Prostate gland (tissue), 2 donors: ENCODE results near the gene UQCRC2. TPM values are rescaled to one million over a fixed set of nuclear protein-coding genes. Genes with fewer than 3 reads are reported as not detected.

Source experiments
- DNase-seq: peaks from one replicate; pipeline ENCODE4 v3.0.0-alpha.2; 2019; ENCODE audit warnings: low spot score
- H3K27ac ChIP-seq, 2 donors: fragments of 200-600 bp; sonication (generic); 2 replicates each; pipeline ENCODE4 v1.5.1; 2017 to 2019
- H3K27me3 ChIP-seq: fragments of 200-600 bp; sonication (generic); replicated peaks from 2 replicates; pipeline ENCODE4 v1.5.1; 2019; ENCODE audit not compliant: insufficient read depth
- H3K36me3 ChIP-seq, 2 donors: fragments of 200-600 bp; sonication (generic); 1 replicate in 1 of 2; 2 replicates in 1 of 2; pipeline versions ENCODE4 v1.5.1 to v1.8.1; 2017 to 2019
- H3K4me1 ChIP-seq: fragments of 200-600 bp; sonication (generic); replicated peaks from 2 replicates; pipeline ENCODE4 v1.5.1; 2019
- H3K4me3 ChIP-seq, 2 donors: fragments of 200-600 bp; sonication (generic); 2 replicates each; pipeline ENCODE4 v1.5.1; 2017 to 2019
- H3K9me3 ChIP-seq: fragments of 200-600 bp; sonication (generic); 2 replicates; pipeline ENCODE4 v1.5.1; 2017
- CTCF ChIP-seq, 4 experiments: fragments of 200-600 bp in 2 of 4; fragments of 450-650 bp in 2 of 4; sonication (generic) in 2 of 4; IDR thresholded peaks; 1 replicate in 3 of 4; 2 replicates in 1 of 4; pipeline ENCODE4 v1.5.1; 2016 to 2019; ENCODE audit warnings: antibody characterized with exemption in 4 of 4, mild to moderate bottlenecking in 2 of 4, moderate library complexity in 2 of 4
- POLR2A ChIP-seq: fragments of 450-650 bp; IDR thresholded peaks from one replicate; pipeline ENCODE4 v1.6.1; 2016; ENCODE audit warnings: antibody characterized with exemption, mild to moderate bottlenecking
- POLR2AphosphoS5 ChIP-seq: sonication (generic); formaldehyde crosslinking; IDR thresholded peaks from one replicate; pipeline ENCODE4 v1.6.1; 2017; ENCODE audit warnings: antibody characterized with exemption
- WGBS: methylation state at CpG from one replicate; pipeline ENCODE4 v1.1.5; 2018; 5-methylcytosine and 5-hydroxymethylcytosine counted together
- intact Hi-C: fragments of 100-400 bp; cut with DNase I; formaldehyde crosslinking; loops from one replicate; pipeline ENCODE4 v1.14.2; 2022
- total RNA-seq, 2 donors: library from RNA; depleted of rRNA; stranded (reverse); fragments of >200 nt; gene quantifications; one replicate each; pipeline ENCODE4 v1.1.0, GENCODE V29; 2016

The UQCRC2 gene
- total RNA-seq, 2 donors from 2014 or later = 123 to 138 TPM

GRCh38 chr16:22027633-22028032 is 74.5 kb downstream of the UQCRC2 start:
- TF ChIP-seq POLR2A (no peak), CTCF (IDR thresholded peaks at IDR 0.05) (no peak), POLR2AphosphoS5 (no peak)
- Histone ChIP-seq H3K9me3 (no peaks in the 10 kb centered on the region), H3K4me3 (no peak overlapping the region), H3K27me3 (no peaks in the 10 kb centered on the region), H3K4me1 (peaks cover 3% of the 10 kb centered on the region), H3K27ac (no peak overlapping the region), H3K36me3 (no peaks in the 10 kb centered on the region)
- 50% methylated on average over 2 of the region's 2 CpGs for WGBS
- DNase-seq = no peak
- intact Hi-C loops = no loop called here

GRCh38 chr16:22029632-22030031 is 76.5 kb downstream of the UQCRC2 start:
- Histone ChIP-seq H3K4me1 (peaks cover 3% of the 10 kb centered on the region), H3K27me3 (no peaks in the 10 kb centered on the region), H3K36me3 (no peaks in the 10 kb centered on the region), H3K27ac (no peak overlapping the region), H3K4me3 (no peak overlapping the region), H3K9me3 (no peaks in the 10 kb centered on the region)
- no peak for TF ChIP-seq CTCF (IDR thresholded peaks at IDR 0.05)
- no peak for TF ChIP-seq POLR2A
- TF ChIP-seq POLR2AphosphoS5 = no peak
- intact Hi-C loops = no loop called here
- 91% methylated on average over 4 of the region's 4 CpGs for WGBS
- no peak for DNase-seq

DNA sequence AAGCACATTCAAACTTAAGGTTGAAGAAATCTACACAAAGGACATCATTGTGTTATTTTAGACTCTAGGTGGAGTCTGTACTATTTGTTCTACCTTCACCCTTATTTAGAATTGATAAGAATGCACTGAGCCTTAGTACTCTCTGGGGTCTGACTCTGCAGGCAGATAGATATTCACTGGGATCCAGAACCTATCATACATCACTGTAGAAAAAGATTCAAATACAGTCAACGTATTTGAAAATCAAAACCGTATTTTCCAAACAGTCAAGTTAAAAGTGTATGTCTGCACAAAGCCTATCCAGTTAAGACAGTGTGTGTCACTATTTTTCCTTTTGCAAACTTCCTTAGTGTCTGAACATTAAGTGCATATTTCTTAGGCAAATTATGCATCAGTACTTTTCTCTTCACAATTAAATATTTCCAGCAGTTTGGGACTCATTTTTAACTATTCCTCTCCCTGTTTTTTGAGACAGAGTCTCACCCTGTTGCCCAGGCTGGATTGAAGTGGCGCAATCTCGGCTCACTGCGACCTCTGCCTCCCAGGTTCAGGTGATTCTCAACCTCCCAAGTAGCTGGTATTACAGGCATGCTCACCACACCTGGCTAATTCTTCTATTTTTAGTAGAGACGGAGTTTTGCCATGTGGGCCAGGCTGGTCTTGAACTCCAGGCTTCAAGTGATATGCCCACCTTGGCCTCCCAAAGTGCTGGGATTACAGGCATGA is 77.1 kb downstream of the UQCRC2 start:
- DNase-seq = no peak
- TF ChIP-seq CTCF (IDR thresholded peaks at IDR 0.05) (no peak), POLR2A (no peak), POLR2AphosphoS5 (no peak)
- Histone ChIP-seq H3K36me3 (no peaks in the 10 kb centered on the region), H3K27ac (no peak overlapping the region), H3K9me3 (no peaks in the 10 kb centered on the region), H3K4me1 (peaks cover 3% of the 10 kb centered on the region), H3K27me3 (no peaks in the 10 kb centered on the region), H3K4me3 (no peak overlapping the region)
- WGBS = 93% methylated on average over 6 of the region's 6 CpGs
- intact Hi-C loops = no loop called here

GRCh38 chr16:22031483-22032083 is 78.4 kb downstream of the UQCRC2 start:
- Histone ChIP-seq H3K9me3 (no peaks in the 10 kb centered on the region), H3K4me1 (no peaks in the 10 kb centered on the region), H3K27me3 (no peaks in the 10 kb centered on the region), H3K4me3 (no peak overlapping the region), H3K27ac (no peak overlapping the region), H3K36me3 (no peaks in the 10 kb centered on the region)
- 97% methylated on average over 2 of the region's 2 CpGs for WGBS
- DNase-seq = no peak
- intact Hi-C loops = no loop called here
- no peak for TF ChIP-seq POLR2A
- no peak for TF ChIP-seq CTCF (IDR thresholded peaks at IDR 0.05)
- no peak for TF ChIP-seq POLR2AphosphoS5

Other genes starting within 250 kb of the UQCRC2 start
- gene NPIPB4, start 95.6 kb upstream of the UQCRC2 start, total RNA-seq = 100 to 1,000 TPM in 1 of 2 donors, 10 to 100 TPM in 1; 27.8 to 108 TPM
- gene PDZD9, start 47.8 kb downstream of the UQCRC2 start, total RNA-seq = under 1 TPM in 1 of 2 donors, not detected in 1; 0.85 TPM
- 10 to 100 TPM; 19.6 to 21.0 TPM for gene MOSMO, start 54.8 kb downstream of the UQCRC2 start, total RNA-seq
- gene VWA3A, start 139.2 kb downstream of the UQCRC2 start, total RNA-seq = 1 to 10 TPM in 1 of 2 donors, under 1 TPM in 1; 0.41 to 2.5 TPM
- not detected for gene SDR42E2, start 209.1 kb downstream of the UQCRC2 start, total RNA-seq